SKM-1 (cell line): ENCODE results near the gene AOPEP.

Experiments used
- DNase-seq: peaks from one replicate; lab custom pipeline; 2025; ENCODE audit not compliant: unreplicated experiment; lab: John Stamatoyannopoulos, UW

The AOPEP gene

GRCh38 chr9:94717761-94718160 is 8.7 kb upstream of the AOPEP start:
- DNase-seq: no peak

- no peak for DNase-seq
These were observed 7.6 kb upstream of the AOPEP start for GRCh38 chr9:94718936-94719335.

GRCh38 chr9:94719878-94720277 is 6.6 kb upstream of the AOPEP start:
- no peak for DNase-seq

GRCh38 chr9:94720846-94721549 is 5.5 kb upstream of the AOPEP start:
- no peak for DNase-seq

- no peak for DNase-seq
These were observed 4.7 kb upstream of the AOPEP start for GRCh38 chr9:94721754-94722153.

- DNase-seq: no peak
These were observed 1.2 kb upstream of the AOPEP start for GRCh38 chr9:94725293-94725692.

GRCh38 chr9:94728719-94729118 is 2.2 kb downstream of the AOPEP start:
- DNase-seq: no peak

- DNase-seq: no peak
These were observed 2.7 kb downstream of the AOPEP start for GRCh38 chr9:94729199-94729598.

- peak; percentile 17 for DNase-seq
These were observed 7.7 kb downstream of the AOPEP start for GRCh38 chr9:94734054-94734754.

- DNase-seq: no peak
These were observed 10.3 kb downstream of the AOPEP start for GRCh38 chr9:94736759-94737158.

GRCh38 chr9:94740145-94740840 is 13.8 kb downstream of the AOPEP start:
- no peak for DNase-seq

GRCh38 chr9:94741866-94742265 is 15.4 kb downstream of the AOPEP start:
- DNase-seq: no peak

- DNase-seq: no peak
These were observed 16.8 kb downstream of the AOPEP start for GRCh38 chr9:94743035-94743954.

GRCh38 chr9:94745806-94746540 is 19.5 kb downstream of the AOPEP start:
- no peak for DNase-seq

GRCh38 chr9:94746541-94747370 is 20.3 kb downstream of the AOPEP start:
- DNase-seq: no peak

GRCh38 chr9:94754976-94755475 is 28.5 kb downstream of the AOPEP start:
- DNase-seq: no peak

- no peak for DNase-seq
These were observed 30.7 kb downstream of the AOPEP start for GRCh38 chr9:94757158-94757557.

GRCh38 chr9:94758031-94758430 is 31.5 kb downstream of the AOPEP start:
- no peak for DNase-seq

- DNase-seq: no peak
These were observed 32.4 kb downstream of the AOPEP start for GRCh38 chr9:94758880-94759279.
